ENCODE data around the gene PGAP3.
"Not testable (repeated sequence)": the region's sequence is repeated elsewhere in the genome, so short reads cannot be mapped to it uniquely, and the experiment has no call there.

Gene PGAP3

GRCh38 chr17:39715375-39716072 is 27.7 kb upstream of the PGAP3 start:
- H3K4me1 ChIP-seq, result peaks cover 51% of the 10 kb centered on the region
- H3K9ac ChIP-seq, result no peak overlapping the region
- TF ChIP-seq Cebpa-rat (IDR thresholded peaks at IDR 0.05), result no peak
- no peak overlapping the region for H3K4me2 ChIP-seq
- no peaks in the 10 kb centered on the region for H3K27me3 ChIP-seq
- no peak overlapping the region for H3K27ac ChIP-seq
- no peaks in the 10 kb centered on the region for H3K9me3 ChIP-seq
- no peak overlapping the region for H3K4me3 ChIP-seq
- no peaks in the 10 kb centered on the region for H4K20me1 ChIP-seq
- no peaks in the 10 kb centered on the region for H3K36me3 ChIP-seq

GRCh38 chr17:39714234-39714633 is 26.4 kb upstream of the PGAP3 start:
- no peak overlapping the region for H3K27ac ChIP-seq
- H4K20me1 ChIP-seq, result no peaks in the 10 kb centered on the region
- H3K4me1 ChIP-seq, result peaks cover 64% of the 10 kb centered on the region
- no peaks in the 10 kb centered on the region for H3K27me3 ChIP-seq
- no peaks in the 10 kb centered on the region for H3K36me3 ChIP-seq
- H3K9me3 ChIP-seq, result no peaks in the 10 kb centered on the region
- H3K4me3 ChIP-seq, result no peak overlapping the region
- TF ChIP-seq Cebpa-rat (IDR thresholded peaks at IDR 0.05), result no peak
- no peak overlapping the region for H3K9ac ChIP-seq
- no peak overlapping the region for H3K4me2 ChIP-seq

GRCh38 chr17:39711851-39712250 is 24.0 kb upstream of the PGAP3 start:
- Histone ChIP-seq H4K20me1 (no peaks in the 10 kb centered on the region), H3K36me3 (no peaks in the 10 kb centered on the region), H3K27ac (no peak overlapping the region), H3K27me3 (no peaks in the 10 kb centered on the region), H3K4me3 (no peak overlapping the region), H3K4me1 (peaks cover 74% of the 10 kb centered on the region), H3K4me2 (peak overlapping the region; percentile 92), H3K9ac (no peak overlapping the region), H3K9me3 (no peaks in the 10 kb centered on the region)
- no peak for TF ChIP-seq Cebpa-rat (IDR thresholded peaks at IDR 0.05)

- not testable (repeated sequence) for H3K4me3 ChIP-seq, H3K9me3 ChIP-seq, H4K20me1 ChIP-seq, H3K9ac ChIP-seq, H3K27ac ChIP-seq, H3K36me3 ChIP-seq, H3K27me3 ChIP-seq
- Histone ChIP-seq H3K4me1 (peaks cover 74% of the 10 kb centered on the region), H3K4me2 (peak overlapping the region; percentile 92)
Observed at GRCh38 chr17:39711071-39711470, 23.2 kb upstream of the PGAP3 start.

GRCh38 chr17:39709998-39710964 is 22.4 kb upstream of the PGAP3 start:
- H3K27me3 ChIP-seq, result no peaks in the 10 kb centered on the region
- H4K20me1 ChIP-seq, result no peaks in the 10 kb centered on the region
- H3K4me2 ChIP-seq, result peak overlapping the region; percentile 92
- peak overlapping the region; percentile 77 for H3K27ac ChIP-seq
- peak overlapping the region; percentile 32; the same call in 1 of the 2 replicates for H3K4me3 ChIP-seq
- no peaks in the 10 kb centered on the region for H3K9me3 ChIP-seq
- peaks cover 78% of the 10 kb centered on the region for H3K4me1 ChIP-seq
- H3K36me3 ChIP-seq, result no peaks in the 10 kb centered on the region
- TF ChIP-seq Cebpa-rat (IDR thresholded peaks at IDR 0.05), result no peak
- H3K9ac ChIP-seq, result peak overlapping the region; percentile 62

GRCh38 chr17:39709319-39709997 is 21.6 kb upstream of the PGAP3 start:
- Histone ChIP-seq H3K9me3 (no peaks in the 10 kb centered on the region), H3K27me3 (no peaks in the 10 kb centered on the region), H3K4me2 (peak overlapping the region; percentile 92), H3K27ac (peak overlapping the region; percentile 77), H3K36me3 (no peaks in the 10 kb centered on the region), H4K20me1 (no peaks in the 10 kb centered on the region), H3K4me3 (peak overlapping the region; percentile 32; the same call in 1 of the 2 replicates), H3K4me1 (peaks cover 87% of the 10 kb centered on the region), H3K9ac (peak overlapping the region; percentile 62)
- TF ChIP-seq Cebpa-rat (IDR thresholded peaks at IDR 0.05), result no peak

GRCh38 chr17:39706921-39707337 is 19.1 kb upstream of the PGAP3 start:
- no peaks in the 10 kb centered on the region for H3K36me3 ChIP-seq
- no peak overlapping the region for H3K4me3 ChIP-seq
- H3K4me1 ChIP-seq, result peaks cover 88% of the 10 kb centered on the region
- no peaks in the 10 kb centered on the region for H4K20me1 ChIP-seq
- H3K4me2 ChIP-seq, result peak overlapping the region; percentile 92
- no peak overlapping the region for H3K27ac ChIP-seq
- H3K27me3 ChIP-seq, result peaks cover 2% of the 10 kb centered on the region; the same call in 1 of the 2 replicates
- no peaks in the 10 kb centered on the region for H3K9me3 ChIP-seq
- no peak overlapping the region; the same call in 1 of the 2 replicates for H3K9ac ChIP-seq
- no peak for TF ChIP-seq Cebpa-rat (IDR thresholded peaks at IDR 0.05)

- Histone ChIP-seq H3K27me3 (peaks cover 7% of the 10 kb centered on the region), H3K27ac (peak overlapping the region; percentile 70; the same call in 1 of the 2 replicates), H3K9me3 (no peaks in the 10 kb centered on the region), H3K4me1 (peaks cover 83% of the 10 kb centered on the region), H3K36me3 (no peaks in the 10 kb centered on the region), H3K4me2 (peak overlapping the region; percentile 92), H3K9ac (no peak overlapping the region), H3K4me3 (no peak overlapping the region), H4K20me1 (no peaks in the 10 kb centered on the region)
- no peak for TF ChIP-seq Cebpa-rat (IDR thresholded peaks at IDR 0.05)
Observed at GRCh38 chr17:39706383-39706782, 18.5 kb upstream of the PGAP3 start.

- Histone ChIP-seq H3K27ac (peak overlapping the region; percentile 70), H3K36me3 (no peaks in the 10 kb centered on the region), H3K4me3 (0 out of 2 replicates have a peak overlapping the region, but pooled peaks have one; percentile 22), H4K20me1 (no peaks in the 10 kb centered on the region), H3K27me3 (peaks cover 12% of the 10 kb centered on the region), H3K4me1 (peaks cover 77% of the 10 kb centered on the region), H3K4me2 (peak overlapping the region; percentile 92), H3K9ac (peak overlapping the region; percentile 71), H3K9me3 (no peaks in the 10 kb centered on the region)
- no peak for TF ChIP-seq Cebpa-rat (IDR thresholded peaks at IDR 0.05)
Observed at GRCh38 chr17:39705786-39706348, 18.0 kb upstream of the PGAP3 start.

Measured in BLaER1 (cell line).